Left lung (tissue), 10 donors: ENCODE data around the gene ZNF132. TPM values are rescaled to one million over a fixed set of nuclear protein-coding genes. Genes with fewer than 3 reads are reported as not detected.
"Not testable (repeated sequence)": the region's sequence is repeated elsewhere in the genome, so short reads cannot be mapped to it uniquely, and the experiment has no call there.

Source experiments
- ATAC-seq: fragments of 200-7000 bp; cut with Tn5 transposase; one replicate; pipeline ENCODE4 v1.9.1; 2020; ENCODE audit warnings: moderate library complexity
- DNase-seq, 4 donors: peaks; one replicate each; pipeline ENCODE4 v3.0.0-alpha.2; 2013 to 2020
- H3K27ac ChIP-seq, 2 donors: fragments of 200-600 bp; sonication (generic) in 1 of 2; one replicate each; pipeline versions ENCODE4 v1.5.0 to v1.8.0; 2020 to 2021
- H3K27me3 ChIP-seq, 2 donors: fragments of 200-600 bp; sonication (generic) in 1 of 2; one replicate each; pipeline versions ENCODE4 v1.5.0 to v1.8.0; 2020 to 2021
- H3K36me3 ChIP-seq, 2 donors: fragments of 200-600 bp; sonication (generic) in 1 of 2; one replicate each; pipeline versions ENCODE4 v1.5.0 to v1.8.0; 2020 to 2021
- H3K4me1 ChIP-seq, 2 donors: fragments of 200-600 bp; one replicate each; pipeline ENCODE4 v1.8.0; 2021
- H3K4me3 ChIP-seq, 2 donors: fragments of 200-600 bp; sonication (generic) in 1 of 2; one replicate each; pipeline versions ENCODE4 v1.5.0 to v1.8.0; 2020 to 2021; ENCODE audit warnings: mild to moderate bottlenecking in 1 of 2
- H3K9me3 ChIP-seq, 2 donors: fragments of 200-600 bp; sonication (generic) in 1 of 2; one replicate each; pipeline versions ENCODE4 v1.5.0 to v1.8.0; 2020 to 2021
- CTCF ChIP-seq, 2 donors: fragments of 200-600 bp; sonication (generic) in 1 of 2; IDR thresholded peaks; one replicate each; pipeline versions ENCODE4 v1.5.0 to v1.8.0; 2021; ENCODE audit warnings: antibody characterized with exemption in 2 of 2
- intact Hi-C, 2 donors: fragments of 100-400 bp; cut with DNase I; formaldehyde crosslinking; loops; one replicate each; pipeline versions ENCODE4 v1.11.2 to v1.14.2; 2022
- polyA plus RNA-seq, 6 donors: library from polyadenylated mRNA; unstranded; fragments of 120-200 nt; gene quantifications; one replicate each; pipeline ENCODE4 v1.2.1, GENCODE V29; 2013; ENCODE audit not compliant: insufficient read length in 6 of 6
- total RNA-seq, 2 donors: library from RNA; stranded (reverse); fragmentation: NEBNext Ultra II Directional; extraction: Animal tissue kit (Norgen Biotek cat#: 25700); gene quantifications; one replicate each; pipeline ENCODE4 v1.2.1, GENCODE V29; 2021
- donor health status: DM: no; HTN: yes; CAD: no.
- donor health status: DM: no; HTN: no; CAD: no.

Gene ZNF132
- total and polyA plus RNA-seq, 8 donors: 6.2 to 12.9 (median 10.0) TPM

GRCh38 chr19:58453743-58454142 is 13.8 kb upstream of the ZNF132 start:
- no peak for ATAC-seq
- DNase-seq: no peak
- Histone ChIP-seq H3K27ac (no peak overlapping the region), H3K4me1 (peaks cover 0 to 11% of the 10 kb centered on the region in 2 donors), H3K9me3 (peaks cover 0 to 6% of the 10 kb centered on the region in 2 donors), H3K4me3 (no peak overlapping the region), H3K27me3 (peaks cover 0 to 2% of the 10 kb centered on the region in 2 donors), H3K36me3 (peaks cover 0 to 36% of the 10 kb centered on the region in 2 donors)
- intact Hi-C loops: no loop called here
- no peak for TF ChIP-seq CTCF (IDR thresholded peaks at IDR 0.05)

GRCh38 chr19:58451358-58452101 is 11.6 kb upstream of the ZNF132 start, which contains the start of gene ZNF324B:
Gene ZNF324B (plus strand): TSS chr19:58451622. CDS start chr19:58453702, 2,080 bp downstream.
- Histone ChIP-seq H3K4me1 (peaks cover 0 to 11% of the 10 kb centered on the region in 2 donors), H3K27ac (peak within 1 kb of the TSS in 1 of 2 donors; percentile 53), H3K36me3 (peaks cover 0 to 28% of the 10 kb centered on the region in 2 donors), H3K27me3 (peaks cover 0 to 18% of the 10 kb centered on the region in 2 donors), H3K4me3 (peak within 1 kb of the TSS; percentile 94 to 99), H3K9me3 (peaks cover 0 to 16% of the 10 kb centered on the region in 2 donors)
- TF ChIP-seq CTCF (IDR thresholded peaks at IDR 0.05): no peak
- ATAC-seq: peak; percentile 99
- intact Hi-C loops: no loop called here
- peak; percentile 93 to 98 (median 97) for DNase-seq

GRCh38 chr19:58450856-58451357 is 11.0 kb upstream of the ZNF132 start:
- intact Hi-C loops: no loop called here
- Histone ChIP-seq H3K4me1 (peaks cover 0 to 11% of the 10 kb centered on the region in 2 donors), H3K36me3 (peaks cover 0 to 22% of the 10 kb centered on the region in 2 donors), H3K4me3 (peak overlapping the region; percentile 94 to 99), H3K9me3 (peaks cover 0 to 16% of the 10 kb centered on the region in 2 donors), H3K27ac (peak overlapping the region in 1 of 2 donors; percentile 53), H3K27me3 (peaks cover 0 to 19% of the 10 kb centered on the region in 2 donors)
- ATAC-seq (peak; percentile 57), DNase-seq (no peak)
- TF ChIP-seq CTCF (IDR thresholded peaks at IDR 0.05): no peak

GRCh38 chr19:58449980-58450379 is 10.0 kb upstream of the ZNF132 start:
- H3K27ac ChIP-seq, ATAC-seq, intact Hi-C loops, H3K4me3 ChIP-seq, DNase-seq: not testable (repeated sequence)
- Histone ChIP-seq H3K4me1 (peaks cover 0 to 11% of the 10 kb centered on the region in 2 donors), H3K9me3 (peaks cover 0 to 16% of the 10 kb centered on the region in 2 donors), H3K27me3 (peaks cover 0 to 19% of the 10 kb centered on the region in 2 donors), H3K36me3 (peaks cover 0 to 14% of the 10 kb centered on the region in 2 donors)

- DNase-seq, ATAC-seq, H3K27ac ChIP-seq, intact Hi-C loops, H3K4me3 ChIP-seq, H3K36me3 ChIP-seq: not testable (repeated sequence)
- H3K9me3 ChIP-seq: peaks cover 0 to 16% of the 10 kb centered on the region in 2 donors
- H3K4me1 ChIP-seq: peaks cover 0 to 11% of the 10 kb centered on the region in 2 donors
- H3K27me3 ChIP-seq: peaks cover 0 to 19% of the 10 kb centered on the region in 2 donors
Measured at GRCh38 chr19:58448860-58449259, 8.9 kb upstream of the ZNF132 start.

GRCh38 chr19:58442986-58443385 is 3.0 kb upstream of the ZNF132 start:
- H3K27ac ChIP-seq, intact Hi-C loops, DNase-seq, ATAC-seq, H3K4me3 ChIP-seq, H3K36me3 ChIP-seq: not testable (repeated sequence)
- H3K9me3 ChIP-seq: peaks cover 0 to 29% of the 10 kb centered on the region in 2 donors
- peaks cover 8 to 15% of the 10 kb centered on the region in 2 donors for H3K4me1 ChIP-seq
- peaks cover 0 to 16% of the 10 kb centered on the region in 2 donors for H3K27me3 ChIP-seq
